Activated B cell treated with CpG ODN at 0.5 μM for 24 hours (primary cell): ENCODE measurements around the gene CDH15. TPM values are rescaled to one million over a fixed set of nuclear protein-coding genes. Genes with fewer than 3 reads are reported as not detected.
"Not testable (repeated sequence)": the region's sequence is repeated elsewhere in the genome, so short reads cannot be mapped to it uniquely, and the experiment has no call there.

Source experiments
- ATAC-seq: fragments of 200-7000 bp; cut with Tn5 transposase; one replicate; pipeline ENCODE4 v1.10.0; 2021; ENCODE audit warnings: low read depth, mild to moderate bottlenecking, moderate library complexity
- CTCF ChIA-PET: fragments of 350-600 bp; sonication (Branson Sonifier 250); formaldehyde crosslinking; loops from one replicate; lab custom pipeline; 2021; ENCODE audit warnings: antibody characterized with exemption; lab: Charles Lee
- POLR2A ChIA-PET: fragments of 350-600 bp; sonication (Branson Sonifier 250); formaldehyde crosslinking; loops from one replicate; lab custom pipeline; 2021; ENCODE audit warnings: antibody characterized with exemption; lab: Charles Lee
- DNase-seq: peaks from one replicate; pipeline ENCODE4 v3.0.0; 2022
- H3K27ac Mint-ChIP-seq: one replicate; pipeline ENCODE4 v1.8.0; 2020; ENCODE audit warnings: mixed read lengths
- H3K27me3 Mint-ChIP-seq: one replicate; pipeline ENCODE4 v1.8.0; 2021; ENCODE audit warnings: mixed read lengths
- H3K36me3 Mint-ChIP-seq: one replicate; pipeline ENCODE4 v1.8.0; 2021; ENCODE audit warnings: low read depth, mixed read lengths
- H3K4me1 Mint-ChIP-seq: one replicate; pipeline ENCODE4 v1.8.0; 2021; ENCODE audit warnings: mixed read lengths
- H3K4me3 Mint-ChIP-seq: one replicate; pipeline ENCODE4 v1.8.0; 2020; ENCODE audit warnings: mild to moderate bottlenecking, mixed read lengths
- H3K9me3 Mint-ChIP-seq: one replicate; pipeline ENCODE4 v1.8.0; 2020; ENCODE audit warnings: mixed read lengths
- intact Hi-C: fragments of 100-400 bp; cut with micrococcal nuclease; formaldehyde crosslinking; loops from one replicate; pipeline ENCODE4 v1.15.1; 2024
- total RNA-seq: library from RNA; stranded (reverse); gene quantifications from 2 replicates; pipeline ENCODE4 v1.2.3, GENCODE V29; 2022
- TF ChIP-seq, protein P1 (sequence below): fragments of 200-600 bp; IDR thresholded peaks from one replicate; pipeline ENCODE4 v1.8.0; 2022; ENCODE audit warnings: antibody characterized with exemption, mild to moderate bottlenecking

The CDH15 gene
- total RNA-seq, 1 donor from 2014 or later = not detected

DNA sequence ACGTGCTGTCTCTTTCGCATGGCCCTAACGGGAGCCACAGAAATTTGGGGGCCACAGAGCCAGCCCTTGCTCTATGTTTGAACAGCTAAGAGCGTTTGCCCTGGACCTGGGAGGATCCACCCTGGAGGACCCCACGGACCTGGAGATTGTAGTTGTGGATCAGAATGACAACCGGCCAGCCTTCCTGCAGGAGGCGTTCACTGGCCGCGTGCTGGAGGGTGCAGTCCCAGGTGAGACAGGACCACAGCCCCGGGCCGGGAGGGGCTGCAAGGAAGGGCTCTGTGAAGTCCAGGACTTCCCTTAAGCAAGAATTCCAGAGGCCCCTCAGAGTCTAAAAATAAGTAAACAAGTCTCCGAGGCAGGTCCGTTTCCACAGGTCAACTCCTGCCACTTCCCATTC, 11.9 kb downstream of the CDH15 start:
- intact Hi-C loops = no loop called here
- TF ChIP-seq, protein P1, sequence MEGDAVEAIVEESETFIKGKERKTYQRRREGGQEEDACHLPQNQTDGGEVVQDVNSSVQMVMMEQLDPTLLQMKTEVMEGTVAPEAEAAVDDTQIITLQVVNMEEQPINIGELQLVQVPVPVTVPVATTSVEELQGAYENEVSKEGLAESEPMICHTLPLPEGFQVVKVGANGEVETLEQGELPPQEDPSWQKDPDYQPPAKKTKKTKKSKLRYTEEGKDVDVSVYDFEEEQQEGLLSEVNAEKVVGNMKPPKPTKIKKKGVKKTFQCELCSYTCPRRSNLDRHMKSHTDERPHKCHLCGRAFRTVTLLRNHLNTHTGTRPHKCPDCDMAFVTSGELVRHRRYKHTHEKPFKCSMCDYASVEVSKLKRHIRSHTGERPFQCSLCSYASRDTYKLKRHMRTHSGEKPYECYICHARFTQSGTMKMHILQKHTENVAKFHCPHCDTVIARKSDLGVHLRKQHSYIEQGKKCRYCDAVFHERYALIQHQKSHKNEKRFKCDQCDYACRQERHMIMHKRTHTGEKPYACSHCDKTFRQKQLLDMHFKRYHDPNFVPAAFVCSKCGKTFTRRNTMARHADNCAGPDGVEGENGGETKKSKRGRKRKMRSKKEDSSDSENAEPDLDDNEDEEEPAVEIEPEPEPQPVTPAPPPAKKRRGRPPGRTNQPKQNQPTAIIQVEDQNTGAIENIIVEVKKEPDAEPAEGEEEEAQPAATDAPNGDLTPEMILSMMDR = no peak
- H3K27ac Mint-ChIP-seq = no peak overlapping the region
- no peak overlapping the region for H3K4me3 Mint-ChIP-seq
- H3K9me3 Mint-ChIP-seq = no peaks in the 10 kb centered on the region
- H3K4me1 Mint-ChIP-seq = no peaks in the 10 kb centered on the region
- H3K36me3 Mint-ChIP-seq = no peaks in the 10 kb centered on the region
- ChIA-PET CTCF (no interaction called here), POLR2A (no interaction called here)
- H3K27me3 Mint-ChIP-seq = peaks cover 1% of the 10 kb centered on the region
- DNase-seq (no peak), ATAC-seq (no peak)

DNA sequence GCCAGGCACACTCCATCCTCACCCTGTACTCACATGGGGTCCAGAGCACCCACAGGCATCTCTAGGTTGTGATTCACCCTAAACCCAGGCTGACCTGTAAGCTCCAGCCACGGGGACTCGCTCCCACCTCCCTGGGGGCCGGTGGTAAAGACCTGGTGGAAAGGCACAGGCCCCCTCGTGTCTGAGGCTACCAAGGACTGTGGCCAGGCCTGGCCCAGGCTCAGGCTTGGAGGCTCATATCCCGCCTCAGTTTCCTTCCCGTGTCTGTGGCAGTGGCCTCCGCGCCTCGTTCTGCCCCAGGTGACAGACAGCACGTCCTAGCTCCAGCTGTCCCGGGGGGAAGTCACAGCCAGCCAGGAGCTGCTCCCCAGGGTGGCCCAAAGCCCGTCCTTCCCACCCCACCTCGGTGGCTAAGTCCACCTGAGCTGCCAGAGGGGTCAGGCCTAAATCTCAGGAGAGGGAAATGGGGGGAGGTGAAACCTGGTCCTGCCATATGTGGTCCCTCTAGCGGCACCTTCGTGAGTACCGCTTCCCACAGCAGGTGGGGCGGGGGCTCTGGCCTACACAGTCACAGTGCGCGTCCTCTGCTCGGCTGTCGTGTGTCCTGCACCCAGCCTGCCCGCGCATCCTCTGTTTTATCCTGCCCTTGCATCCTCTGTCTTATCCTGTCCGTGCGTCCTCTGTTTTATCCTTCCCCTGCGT, 12.6 kb downstream of the CDH15 start:
- DNase-seq (no peak), ATAC-seq (no peak)
- Mint-ChIP-seq H3K27me3 (peaks cover 1% of the 10 kb centered on the region), H3K4me1 (no peaks in the 10 kb centered on the region), H3K9me3 (no peaks in the 10 kb centered on the region), H3K4me3 (no peak overlapping the region), H3K36me3 (no peaks in the 10 kb centered on the region), H3K27ac (no peak overlapping the region)
- intact Hi-C loops = no loop called here
- POLR2A ChIA-PET = no interaction called here
- TF ChIP-seq, protein P1 = no peak
- CTCF ChIA-PET = no interaction called here

DNA sequence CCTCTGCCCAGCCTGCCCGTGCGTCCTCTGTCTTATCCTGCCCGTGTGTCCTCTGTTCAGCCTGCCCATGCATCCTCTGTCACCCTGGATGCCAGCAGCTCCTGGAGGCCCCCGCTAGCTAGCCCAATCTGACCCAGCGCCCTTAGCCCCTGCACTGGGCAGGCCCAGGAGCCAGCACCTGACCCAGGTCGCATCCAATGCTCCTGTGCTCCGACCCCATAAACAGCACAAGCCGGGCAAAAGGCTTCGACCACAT, 13.1 kb downstream of the CDH15 start:
- TF ChIP-seq, protein P1 = no peak
- H3K27me3 Mint-ChIP-seq = peaks cover 1% of the 10 kb centered on the region
- ATAC-seq = no peak
- no peaks in the 10 kb centered on the region for H3K9me3 Mint-ChIP-seq
- DNase-seq = no peak
- no peaks in the 10 kb centered on the region for H3K36me3 Mint-ChIP-seq
- H3K4me3 Mint-ChIP-seq = no peak overlapping the region
- CTCF ChIA-PET = no interaction called here
- H3K4me1 Mint-ChIP-seq = no peaks in the 10 kb centered on the region
- intact Hi-C loops = no loop called here
- POLR2A ChIA-PET = no interaction called here
- no peak overlapping the region for H3K27ac Mint-ChIP-seq

DNA sequence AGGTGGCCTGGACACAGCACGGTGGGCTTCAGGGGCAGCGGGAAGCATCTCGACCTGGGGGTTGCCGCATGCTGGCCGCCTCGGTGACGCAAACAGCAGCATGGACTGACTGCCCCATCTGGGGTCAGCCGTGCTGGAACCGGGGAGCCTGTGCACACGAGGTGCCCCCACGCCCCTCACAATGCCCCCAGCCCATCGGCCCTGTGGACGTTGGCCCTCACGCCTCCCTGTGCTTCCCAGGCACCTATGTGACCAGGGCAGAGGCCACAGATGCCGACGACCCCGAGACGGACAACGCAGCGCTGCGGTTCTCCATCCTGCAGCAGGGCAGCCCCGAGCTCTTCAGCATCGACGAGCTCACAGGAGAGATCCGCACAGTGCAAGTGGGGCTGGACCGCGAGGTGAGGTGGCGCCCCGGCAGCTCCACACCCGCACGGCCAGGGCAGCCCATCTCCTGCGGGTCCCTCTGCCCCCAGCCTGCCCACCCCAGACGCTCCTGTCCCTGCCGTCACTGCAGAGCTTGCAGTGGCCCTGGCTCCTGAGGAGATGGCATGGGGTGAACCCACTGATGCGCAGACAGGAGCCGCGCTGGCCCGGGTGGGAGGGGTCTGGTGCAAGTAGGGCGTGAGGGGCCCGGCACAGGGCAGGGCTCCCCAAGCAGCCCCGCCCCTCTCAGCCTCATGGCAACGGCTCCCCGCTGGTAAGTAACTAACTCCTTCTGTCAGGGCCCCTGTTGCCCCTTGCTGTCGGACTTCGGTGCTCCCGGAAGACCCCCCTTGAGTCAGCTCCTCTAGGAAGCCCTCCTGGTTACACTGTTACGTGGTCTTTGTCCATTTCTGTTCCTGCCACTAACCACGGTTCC, 13.6 kb downstream of the CDH15 start:
- DNase-seq (no peak), ATAC-seq (peak; percentile 36)
- H3K4me1 Mint-ChIP-seq = no peaks in the 10 kb centered on the region
- H3K9me3 Mint-ChIP-seq = no peaks in the 10 kb centered on the region
- H3K4me3 Mint-ChIP-seq = no peak overlapping the region
- intact Hi-C loops = no loop called here
- ChIA-PET POLR2A (no interaction called here), CTCF (no interaction called here)
- H3K36me3 Mint-ChIP-seq = no peaks in the 10 kb centered on the region
- TF ChIP-seq, protein P1 = no peak
- H3K27me3 Mint-ChIP-seq = peaks cover 1% of the 10 kb centered on the region
- no peak overlapping the region for H3K27ac Mint-ChIP-seq

DNA sequence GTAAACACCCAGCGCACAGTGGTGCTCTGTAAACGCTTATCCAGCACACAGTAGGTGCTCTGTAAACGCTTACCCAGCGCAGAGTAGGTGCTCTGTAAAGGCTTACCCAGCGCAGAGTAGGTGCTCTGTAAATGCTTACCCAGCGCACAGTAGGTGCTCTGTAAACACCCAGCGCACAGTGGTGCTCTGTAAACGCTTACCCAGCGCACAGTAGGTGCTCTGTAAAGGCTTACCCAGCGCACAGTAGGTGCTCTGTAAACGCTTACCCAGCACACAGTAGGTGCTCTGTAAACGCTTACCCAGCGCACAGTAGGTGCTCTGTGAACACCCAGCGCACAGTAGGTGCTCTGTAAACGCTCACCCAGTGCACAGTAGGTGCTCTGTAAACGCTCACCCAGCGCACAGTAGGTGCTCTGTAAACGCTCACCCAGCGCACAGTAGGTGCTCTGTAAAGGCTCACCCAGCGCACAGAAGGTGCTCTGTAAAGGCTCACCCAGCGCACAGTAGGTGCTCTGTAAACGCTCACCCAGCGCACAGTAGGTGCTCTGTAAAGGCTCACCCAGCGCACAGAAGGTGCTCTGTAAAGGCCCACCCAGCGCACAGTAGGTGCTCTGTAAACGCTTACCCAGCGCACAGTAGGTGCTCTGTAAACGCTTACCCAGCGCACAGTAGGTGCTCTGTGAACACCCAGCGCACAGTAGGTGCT, 14.5 kb downstream of the CDH15 start:
- intact Hi-C loops, H3K27me3 Mint-ChIP-seq, ATAC-seq, CTCF ChIA-PET, POLR2A ChIA-PET, H3K36me3 Mint-ChIP-seq, H3K4me1 Mint-ChIP-seq, DNase-seq, H3K9me3 Mint-ChIP-seq, H3K27ac Mint-ChIP-seq, H3K4me3 Mint-ChIP-seq: not testable (repeated sequence)

DNA sequence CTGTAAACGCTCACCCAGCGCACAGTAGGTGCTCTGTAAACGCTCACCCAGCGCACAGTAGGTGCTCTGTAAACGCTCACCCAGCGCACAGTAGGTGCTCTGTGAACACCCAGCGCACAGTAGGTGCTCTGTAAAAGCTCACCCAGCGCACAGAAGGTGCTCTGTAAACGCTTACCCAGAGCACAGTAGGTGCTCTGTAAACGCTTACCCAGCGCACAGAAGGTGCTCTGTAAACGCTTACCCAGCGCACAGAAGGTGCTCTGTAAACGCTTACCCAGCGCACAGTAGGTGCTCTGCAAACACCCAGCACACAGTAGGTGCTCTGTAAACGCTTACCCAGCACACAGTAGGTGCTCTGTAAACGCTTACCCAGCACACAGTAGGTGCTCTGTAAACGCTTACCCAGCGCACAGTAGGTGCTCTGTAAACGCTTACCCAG, 15.1 kb downstream of the CDH15 start:
- ATAC-seq, H3K4me3 Mint-ChIP-seq, H3K27ac Mint-ChIP-seq, POLR2A ChIA-PET, H3K27me3 Mint-ChIP-seq, CTCF ChIA-PET, H3K36me3 Mint-ChIP-seq, DNase-seq, H3K4me1 Mint-ChIP-seq, intact Hi-C loops, H3K9me3 Mint-ChIP-seq: not testable (repeated sequence)
